Bronchial epithelial cell (primary cell): ENCODE data around the gene RAI1. TPM values are rescaled to one million over a fixed set of nuclear protein-coding genes. Genes with fewer than 3 reads are reported as not detected.
A peak's percentile ranks its signal among the peaks of the same experiment; 100 is the strongest.
"Not testable (repeated sequence)": the region's sequence is repeated elsewhere in the genome, so short reads cannot be mapped to it uniquely, and the experiment has no call there.

Experiments used
- DNase-seq: peaks from one replicate; pipeline ENCODE4 v3.0.0-alpha.2; 2010; ENCODE audit warnings: low read depth
- FAIRE-seq: peaks from 2 replicates; lab custom pipeline; 2011; peaks lifted over from hg19 to GRCh38; lab: Jason Lieb, UNC
- H3K27me3 ChIP-seq: 2 replicates; pipeline ENCODE4 v1.5.1; 2011; ENCODE audit warnings: low read length; ENCODE audit not compliant: control insufficient read depth, insufficient read depth
- H3K36me3 ChIP-seq: 2 replicates; pipeline ENCODE4 v1.5.1; 2011; ENCODE audit warnings: low read length; ENCODE audit not compliant: control insufficient read depth, insufficient read depth
- H3K4me3 ChIP-seq: 2 replicates; pipeline ENCODE4 v1.5.1; 2011; ENCODE audit warnings: mild to moderate bottlenecking, low read depth, low read length, control low read depth
- total RNA-seq: library from RNA; depleted of rRNA; stranded (reverse); fragments of >200 nt; gene quantifications from 2 replicates; pipeline ENCODE4 v1.2.1, GENCODE V29; 2014
- TF ChIP-seq, protein P1 (sequence below): IDR thresholded peaks from 2 replicates; pipeline ENCODE4 v1.5.1; 2011; ENCODE audit warnings: mild to moderate bottlenecking, moderate library complexity, low read length, control low read depth, inconsistent platforms; ENCODE audit not compliant: insufficient read depth, severe bottlenecking

Gene RAI1, protein sequence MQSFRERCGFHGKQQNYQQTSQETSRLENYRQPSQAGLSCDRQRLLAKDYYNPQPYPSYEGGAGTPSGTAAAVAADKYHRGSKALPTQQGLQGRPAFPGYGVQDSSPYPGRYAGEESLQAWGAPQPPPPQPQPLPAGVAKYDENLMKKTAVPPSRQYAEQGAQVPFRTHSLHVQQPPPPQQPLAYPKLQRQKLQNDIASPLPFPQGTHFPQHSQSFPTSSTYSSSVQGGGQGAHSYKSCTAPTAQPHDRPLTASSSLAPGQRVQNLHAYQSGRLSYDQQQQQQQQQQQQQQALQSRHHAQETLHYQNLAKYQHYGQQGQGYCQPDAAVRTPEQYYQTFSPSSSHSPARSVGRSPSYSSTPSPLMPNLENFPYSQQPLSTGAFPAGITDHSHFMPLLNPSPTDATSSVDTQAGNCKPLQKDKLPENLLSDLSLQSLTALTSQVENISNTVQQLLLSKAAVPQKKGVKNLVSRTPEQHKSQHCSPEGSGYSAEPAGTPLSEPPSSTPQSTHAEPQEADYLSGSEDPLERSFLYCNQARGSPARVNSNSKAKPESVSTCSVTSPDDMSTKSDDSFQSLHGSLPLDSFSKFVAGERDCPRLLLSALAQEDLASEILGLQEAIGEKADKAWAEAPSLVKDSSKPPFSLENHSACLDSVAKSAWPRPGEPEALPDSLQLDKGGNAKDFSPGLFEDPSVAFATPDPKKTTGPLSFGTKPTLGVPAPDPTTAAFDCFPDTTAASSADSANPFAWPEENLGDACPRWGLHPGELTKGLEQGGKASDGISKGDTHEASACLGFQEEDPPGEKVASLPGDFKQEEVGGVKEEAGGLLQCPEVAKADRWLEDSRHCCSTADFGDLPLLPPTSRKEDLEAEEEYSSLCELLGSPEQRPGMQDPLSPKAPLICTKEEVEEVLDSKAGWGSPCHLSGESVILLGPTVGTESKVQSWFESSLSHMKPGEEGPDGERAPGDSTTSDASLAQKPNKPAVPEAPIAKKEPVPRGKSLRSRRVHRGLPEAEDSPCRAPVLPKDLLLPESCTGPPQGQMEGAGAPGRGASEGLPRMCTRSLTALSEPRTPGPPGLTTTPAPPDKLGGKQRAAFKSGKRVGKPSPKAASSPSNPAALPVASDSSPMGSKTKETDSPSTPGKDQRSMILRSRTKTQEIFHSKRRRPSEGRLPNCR (N-terminal part only)
- 7.4 and 8.8 TPM in 2 replicates for total RNA-seq

DNA sequence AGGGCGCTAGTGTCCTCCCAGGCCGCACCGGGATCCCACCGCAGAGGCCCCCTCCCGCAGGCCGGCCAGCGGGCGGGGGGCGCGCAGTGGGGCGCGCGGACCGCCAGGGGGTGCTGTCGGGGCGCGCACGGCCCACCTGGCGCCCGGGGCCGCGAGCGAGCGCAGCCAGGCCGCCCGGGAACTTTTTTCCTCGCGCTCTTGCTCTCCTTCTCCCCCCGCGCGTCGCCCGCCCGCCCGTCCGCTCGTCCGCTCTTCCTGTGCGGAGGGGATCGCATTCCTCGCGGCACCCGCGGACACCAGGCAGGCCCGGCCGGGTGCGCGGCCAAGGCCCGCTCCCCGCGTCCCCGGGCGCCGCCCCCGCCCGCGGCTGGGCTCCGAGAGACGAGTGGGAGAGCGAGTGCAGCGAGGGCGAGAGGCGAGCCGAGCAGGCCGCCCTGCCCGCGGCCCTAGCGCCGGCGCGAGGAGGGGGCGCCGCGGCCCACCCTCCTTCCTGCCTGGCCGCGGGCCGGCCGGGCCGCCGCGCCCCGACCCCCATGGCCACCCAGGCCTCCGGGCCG, at the start of gene RAI1:
Gene RAI1, plus strand, starts transcription at position 272 of the 557 bp plus-strand sequence. CDS start 111,491 bp downstream, outside the sequence.
- peak; percentile 40 for DNase-seq
- no peak for FAIRE-seq
- TF ChIP-seq, protein P1, sequence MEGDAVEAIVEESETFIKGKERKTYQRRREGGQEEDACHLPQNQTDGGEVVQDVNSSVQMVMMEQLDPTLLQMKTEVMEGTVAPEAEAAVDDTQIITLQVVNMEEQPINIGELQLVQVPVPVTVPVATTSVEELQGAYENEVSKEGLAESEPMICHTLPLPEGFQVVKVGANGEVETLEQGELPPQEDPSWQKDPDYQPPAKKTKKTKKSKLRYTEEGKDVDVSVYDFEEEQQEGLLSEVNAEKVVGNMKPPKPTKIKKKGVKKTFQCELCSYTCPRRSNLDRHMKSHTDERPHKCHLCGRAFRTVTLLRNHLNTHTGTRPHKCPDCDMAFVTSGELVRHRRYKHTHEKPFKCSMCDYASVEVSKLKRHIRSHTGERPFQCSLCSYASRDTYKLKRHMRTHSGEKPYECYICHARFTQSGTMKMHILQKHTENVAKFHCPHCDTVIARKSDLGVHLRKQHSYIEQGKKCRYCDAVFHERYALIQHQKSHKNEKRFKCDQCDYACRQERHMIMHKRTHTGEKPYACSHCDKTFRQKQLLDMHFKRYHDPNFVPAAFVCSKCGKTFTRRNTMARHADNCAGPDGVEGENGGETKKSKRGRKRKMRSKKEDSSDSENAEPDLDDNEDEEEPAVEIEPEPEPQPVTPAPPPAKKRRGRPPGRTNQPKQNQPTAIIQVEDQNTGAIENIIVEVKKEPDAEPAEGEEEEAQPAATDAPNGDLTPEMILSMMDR: peak; percentile 44

DNA sequence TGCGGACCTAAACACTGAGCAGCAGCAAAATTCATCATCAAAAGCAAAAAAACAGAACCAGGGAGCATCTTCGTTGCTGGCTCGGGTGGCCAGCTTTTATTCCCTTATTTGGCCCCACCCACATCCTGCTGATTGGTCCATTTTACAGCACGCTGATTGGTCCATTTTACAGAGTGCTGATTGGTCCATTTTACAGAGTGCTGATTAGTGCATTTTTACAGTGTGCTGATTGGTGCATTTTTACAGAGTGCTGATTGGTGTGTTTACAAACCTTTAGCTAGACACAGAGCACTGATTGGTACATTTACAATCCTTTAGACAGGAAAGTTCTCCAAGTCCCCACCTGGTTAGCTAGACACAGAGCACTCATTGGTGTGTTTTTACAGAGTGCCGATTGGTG, 48.6 kb upstream of the RAI1 start:
- H3K36me3 ChIP-seq, FAIRE-seq, H3K27me3 ChIP-seq, H3K4me3 ChIP-seq: not testable (repeated sequence)
- peak; percentile 3 for DNase-seq

More for the DNA sequence above, at the start of gene RAI1:
- Histone ChIP-seq H3K36me3 (peaks cover 3% of the 10 kb centered on the region), H3K4me3 (peak within 1 kb of the TSS; percentile 80), H3K27me3 (no peaks in the 10 kb centered on the region)

DNA sequence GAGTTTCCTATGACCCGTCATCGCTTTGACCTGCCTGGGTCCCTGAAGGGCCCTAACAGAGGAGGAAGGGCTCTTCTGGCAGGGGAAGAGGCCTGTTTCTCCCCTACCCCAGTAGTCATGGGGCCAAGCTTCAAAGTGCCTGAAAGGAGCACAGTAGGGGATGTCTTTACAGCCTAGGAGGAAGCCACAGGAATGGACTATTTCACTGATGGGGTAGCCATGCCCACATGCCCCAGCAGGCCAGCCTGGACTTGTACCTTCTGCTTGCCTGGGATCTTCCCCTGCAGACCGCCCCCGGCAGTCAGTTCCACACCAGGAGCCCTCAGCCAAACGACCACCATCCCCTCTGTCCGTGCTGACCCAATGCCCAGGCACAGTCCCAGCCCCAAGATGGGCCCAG, 47.9 kb upstream of the RAI1 start:
- FAIRE-seq (peak; percentile 55), DNase-seq (peak; percentile 51)
- Histone ChIP-seq H3K4me3 (no peak overlapping the region), H3K36me3 (no peaks in the 10 kb centered on the region), H3K27me3 (no peaks in the 10 kb centered on the region)
- TF ChIP-seq, protein P1: no peak

DNA sequence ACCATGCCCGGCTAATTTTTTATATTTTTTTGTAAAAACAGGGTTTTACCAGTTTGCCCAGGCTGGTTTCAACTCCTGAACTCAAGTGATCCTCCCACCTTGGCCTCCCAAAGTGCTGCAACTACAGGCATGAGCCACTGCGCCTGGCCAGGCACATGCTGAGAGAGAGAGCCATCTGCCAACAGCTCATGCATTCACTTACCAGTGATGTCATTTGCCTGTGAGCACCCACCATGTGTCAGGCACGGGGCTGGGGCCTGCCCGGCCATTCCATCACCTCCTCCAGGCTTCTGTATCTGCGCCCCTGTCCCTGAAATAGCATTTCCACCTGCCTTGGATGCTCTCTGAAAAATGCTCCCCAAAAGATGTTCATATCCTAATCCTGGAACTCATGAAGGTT, 46.1 kb upstream of the RAI1 start:
- Histone ChIP-seq H3K27me3 (no peaks in the 10 kb centered on the region), H3K4me3 (no peak overlapping the region), H3K36me3 (no peaks in the 10 kb centered on the region)
- TF ChIP-seq, protein P1: no peak
- FAIRE-seq (no peak), DNase-seq (no peak)

DNA sequence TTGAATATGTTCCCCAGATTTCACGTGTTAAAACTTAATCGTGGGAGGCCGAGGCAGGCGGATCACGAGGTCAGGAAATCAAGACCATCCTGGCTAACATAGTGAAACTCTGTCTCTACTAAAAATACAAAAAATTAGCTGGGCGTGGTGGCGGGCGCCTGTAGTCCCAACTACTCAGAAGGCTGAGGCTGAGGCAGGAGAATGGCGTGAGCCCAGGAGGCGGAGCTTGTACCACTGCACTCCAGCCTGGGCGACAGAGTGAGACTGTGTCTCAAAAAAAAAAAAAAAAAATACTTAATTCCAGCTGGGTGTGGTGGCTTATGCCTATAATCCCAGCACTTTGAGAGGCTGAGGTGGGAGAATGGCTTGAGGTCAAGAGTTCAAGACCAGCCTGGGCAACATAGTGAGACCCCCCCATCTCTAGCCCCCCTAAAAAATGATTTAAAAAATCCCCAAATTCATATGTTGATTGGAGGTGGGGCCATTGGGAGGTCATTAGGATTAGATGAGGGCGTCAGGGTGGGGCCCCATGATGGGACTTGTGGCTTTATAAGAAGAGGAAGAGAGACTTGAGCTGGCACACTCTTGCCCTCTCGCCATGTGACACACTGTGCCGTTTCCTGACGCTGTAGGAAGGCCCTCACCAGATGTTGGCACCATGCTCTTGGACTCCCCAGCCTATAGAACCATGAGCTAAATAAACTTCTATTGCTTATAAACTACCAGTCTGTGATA, 45.6 kb upstream of the RAI1 start:
- H3K36me3 ChIP-seq, DNase-seq, H3K4me3 ChIP-seq, H3K27me3 ChIP-seq, FAIRE-seq: not testable (repeated sequence)
